Bronchial epithelial cell (primary cell): ENCODE measurements around the gene AFF3. TPM values are rescaled to one million over a fixed set of nuclear protein-coding genes. Genes with fewer than 3 reads are reported as not detected.

Source experiments
- DNase-seq: peaks from one replicate; pipeline ENCODE4 v3.0.0-alpha.2; 2010; ENCODE audit warnings: low read depth
- FAIRE-seq: peaks from 2 replicates; lab custom pipeline; 2011; peaks lifted over from hg19 to GRCh38; lab: Jason Lieb, UNC
- H3K27me3 ChIP-seq: 2 replicates; pipeline ENCODE4 v1.5.1; 2011; ENCODE audit warnings: low read length; ENCODE audit not compliant: control insufficient read depth, insufficient read depth
- H3K36me3 ChIP-seq: 2 replicates; pipeline ENCODE4 v1.5.1; 2011; ENCODE audit warnings: low read length; ENCODE audit not compliant: control insufficient read depth, insufficient read depth
- H3K4me3 ChIP-seq: 2 replicates; pipeline ENCODE4 v1.5.1; 2011; ENCODE audit warnings: mild to moderate bottlenecking, low read depth, low read length, control low read depth
- CTCF ChIP-seq: IDR thresholded peaks from 2 replicates; pipeline ENCODE4 v1.5.1; 2011; ENCODE audit warnings: mild to moderate bottlenecking, moderate library complexity, low read length, control low read depth, inconsistent platforms; ENCODE audit not compliant: insufficient read depth, severe bottlenecking
- total RNA-seq: library from RNA; depleted of rRNA; stranded (reverse); fragments of >200 nt; gene quantifications from 2 replicates; pipeline ENCODE4 v1.2.1, GENCODE V29; 2014

The AFF3 gene
- total RNA-seq, 1 donor from 2014 or later = not detected

GRCh38 chr2:99787769-99788382 lies 354.5 kb downstream of the AFF3 start:
- Histone ChIP-seq H3K4me3 (no peak overlapping the region), H3K27me3 (no peaks in the 10 kb centered on the region), H3K36me3 (no peaks in the 10 kb centered on the region)
- FAIRE-seq = no peak
- no peak for TF ChIP-seq CTCF
- DNase-seq = no peak

GRCh38 chr2:99786636-99787390 lies 355.6 kb downstream of the AFF3 start:
- Histone ChIP-seq H3K36me3 (no peaks in the 10 kb centered on the region), H3K4me3 (no peak overlapping the region), H3K27me3 (no peaks in the 10 kb centered on the region)
- TF ChIP-seq CTCF = no peak
- no peak for DNase-seq
- no peak for FAIRE-seq

DNA sequence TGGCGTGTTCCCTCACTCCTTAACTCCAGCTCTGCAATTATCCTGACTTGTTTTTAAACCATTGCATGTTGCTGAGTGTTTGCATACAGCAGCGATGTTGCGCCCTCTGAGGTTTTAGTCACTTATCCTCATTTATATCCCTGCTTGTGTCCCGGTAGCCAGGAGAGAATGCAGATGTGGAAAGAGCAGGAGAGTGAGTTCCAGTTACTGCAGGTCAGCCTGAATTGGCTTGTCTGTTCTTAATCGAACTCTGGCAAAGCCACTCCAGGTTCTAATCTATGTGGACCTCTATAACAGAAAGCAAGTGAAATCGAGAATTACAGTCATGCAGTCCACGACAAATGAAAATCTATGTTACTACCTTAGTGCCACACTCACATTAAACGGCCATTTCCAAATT lies 357.4 kb downstream of the AFF3 start:
- H3K36me3 ChIP-seq = no peaks in the 10 kb centered on the region
- H3K4me3 ChIP-seq = no peak overlapping the region

DNA sequence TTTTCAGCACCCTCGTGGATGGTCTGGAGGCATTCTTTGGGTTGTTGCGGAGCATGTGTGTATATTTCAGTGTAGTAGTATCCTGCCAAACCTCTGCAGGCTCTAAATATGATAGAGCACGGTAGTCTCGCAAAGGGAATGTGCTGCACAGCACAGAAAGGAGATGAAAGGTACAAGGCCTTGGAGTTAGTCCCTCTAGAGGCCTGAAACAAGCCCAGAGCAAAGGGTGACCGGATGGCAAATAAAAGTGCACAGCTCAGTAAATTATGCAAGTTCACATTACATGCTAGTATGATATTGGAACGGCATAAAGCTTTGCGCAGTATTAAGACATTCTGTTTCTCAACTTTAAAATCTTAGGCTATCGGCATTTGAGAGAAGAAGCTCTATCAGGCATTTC lies 358.1 kb downstream of the AFF3 start:
- no peaks in the 10 kb centered on the region for H3K27me3 ChIP-seq
- no peak for FAIRE-seq

More for the DNA sequence above, 357.4 kb downstream of the AFF3 start:
- FAIRE-seq (no peak), DNase-seq (no peak)
- TF ChIP-seq CTCF = no peak
- H3K27me3 ChIP-seq = no peaks in the 10 kb centered on the region

DNA sequence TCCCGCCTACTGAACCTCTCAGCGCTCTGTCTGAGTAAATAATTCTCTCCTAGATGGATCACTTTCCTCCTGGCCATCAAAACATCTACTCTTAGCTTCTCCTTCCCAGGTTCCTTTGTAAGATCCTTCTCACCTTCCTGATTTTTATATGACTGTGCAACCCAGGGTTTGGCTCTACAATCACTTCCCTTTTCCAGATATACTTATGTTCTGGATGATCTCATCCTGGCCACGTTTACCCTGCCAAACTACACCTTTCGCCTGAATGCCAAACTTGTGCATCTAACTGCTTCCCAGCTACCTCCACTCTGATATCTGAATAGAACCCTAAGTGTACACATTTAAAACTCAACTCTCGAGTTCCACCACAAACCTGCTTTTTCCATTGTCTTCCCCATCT lies 362.1 kb downstream of the AFF3 start:
- Histone ChIP-seq H3K27me3 (no peaks in the 10 kb centered on the region), H3K36me3 (no peaks in the 10 kb centered on the region), H3K4me3 (no peak overlapping the region)
- FAIRE-seq (no peak), DNase-seq (no peak)
- no peak for TF ChIP-seq CTCF

More for the DNA sequence above, 358.1 kb downstream of the AFF3 start:
- TF ChIP-seq CTCF = no peak
- no peak overlapping the region for H3K4me3 ChIP-seq
- H3K36me3 ChIP-seq = no peaks in the 10 kb centered on the region
- no peak for DNase-seq
